Hepatocyte (in vitro differentiated cells): Measurements from ENCODE around the gene MDFI.

Experiments
- EZH2 ChIP-seq: fragments of 200-600 bp; sonication (generic); IDR thresholded peaks from 2 replicates; pipeline ENCODE4 v1.6.1; 2016; ENCODE audit warnings: antibody characterized with exemption, mild to moderate bottlenecking, borderline replicate concordance
- EZH2phosphoT487 ChIP-seq: fragments of 200-600 bp; sonication (generic); IDR thresholded peaks from one replicate; pipeline ENCODE4 v1.6.1; 2018; ENCODE audit warnings: antibody characterized with exemption, mild to moderate bottlenecking, low read depth, moderate library complexity; ENCODE audit not compliant: unreplicated experiment, severe bottlenecking
- TF ChIP-seq, protein P1 (sequence below): fragments of 200-600 bp; sonication (generic); IDR thresholded peaks from 2 replicates; pipeline ENCODE4 v1.5.1; 2016; ENCODE audit warnings: antibody characterized with exemption, mild to moderate bottlenecking; ENCODE audit not compliant: poor library complexity

DNA sequence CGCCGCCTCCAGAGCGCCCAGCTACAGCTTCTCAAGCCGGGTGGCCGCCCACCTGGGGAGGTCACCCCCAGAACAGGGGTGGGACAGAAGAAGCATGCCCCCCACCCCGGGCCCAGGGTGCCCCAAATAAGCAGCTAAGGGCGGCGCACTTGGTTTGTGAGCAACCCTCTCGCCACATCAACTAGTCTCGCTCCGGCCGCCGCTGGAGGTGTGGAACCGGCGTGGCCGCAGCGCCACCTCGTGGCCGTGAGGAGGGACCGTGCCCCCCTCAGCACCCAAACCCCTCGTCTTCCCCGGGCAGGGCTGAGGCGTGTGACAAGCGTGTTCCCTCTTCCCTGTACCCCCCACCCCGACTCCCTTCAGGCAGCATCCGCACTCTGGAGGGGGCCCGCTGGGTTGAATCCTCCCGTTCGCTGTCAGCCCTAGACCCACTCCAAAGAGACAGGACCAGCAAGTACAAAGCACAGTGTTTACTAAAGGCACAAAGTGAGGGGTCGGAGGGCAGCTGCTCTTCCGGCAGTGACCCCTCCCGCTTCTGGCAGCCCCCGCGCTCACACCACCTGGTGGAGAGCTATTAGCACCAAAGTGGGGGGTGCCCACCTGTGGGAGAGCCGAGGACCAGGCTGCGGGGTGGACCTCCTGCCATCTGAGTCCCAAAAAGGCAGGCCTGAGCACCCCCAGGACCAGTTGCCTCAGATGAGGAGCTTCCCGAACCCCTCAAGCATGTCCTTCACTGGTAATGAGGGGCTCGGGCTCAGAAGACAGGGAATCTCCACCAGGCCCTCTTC lies 45.4 kb downstream of the MDFI start:
- TF ChIP-seq, protein P1, sequence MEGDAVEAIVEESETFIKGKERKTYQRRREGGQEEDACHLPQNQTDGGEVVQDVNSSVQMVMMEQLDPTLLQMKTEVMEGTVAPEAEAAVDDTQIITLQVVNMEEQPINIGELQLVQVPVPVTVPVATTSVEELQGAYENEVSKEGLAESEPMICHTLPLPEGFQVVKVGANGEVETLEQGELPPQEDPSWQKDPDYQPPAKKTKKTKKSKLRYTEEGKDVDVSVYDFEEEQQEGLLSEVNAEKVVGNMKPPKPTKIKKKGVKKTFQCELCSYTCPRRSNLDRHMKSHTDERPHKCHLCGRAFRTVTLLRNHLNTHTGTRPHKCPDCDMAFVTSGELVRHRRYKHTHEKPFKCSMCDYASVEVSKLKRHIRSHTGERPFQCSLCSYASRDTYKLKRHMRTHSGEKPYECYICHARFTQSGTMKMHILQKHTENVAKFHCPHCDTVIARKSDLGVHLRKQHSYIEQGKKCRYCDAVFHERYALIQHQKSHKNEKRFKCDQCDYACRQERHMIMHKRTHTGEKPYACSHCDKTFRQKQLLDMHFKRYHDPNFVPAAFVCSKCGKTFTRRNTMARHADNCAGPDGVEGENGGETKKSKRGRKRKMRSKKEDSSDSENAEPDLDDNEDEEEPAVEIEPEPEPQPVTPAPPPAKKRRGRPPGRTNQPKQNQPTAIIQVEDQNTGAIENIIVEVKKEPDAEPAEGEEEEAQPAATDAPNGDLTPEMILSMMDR: peak; percentile 96
- TF ChIP-seq EZH2 (no peak), EZH2phosphoT487 (no peak)
